Measurements from ENCODE around the gene PDE8B.
A peak's percentile ranks its signal among the peaks of the same experiment; 100 is the strongest.

The PDE8B gene

DNA sequence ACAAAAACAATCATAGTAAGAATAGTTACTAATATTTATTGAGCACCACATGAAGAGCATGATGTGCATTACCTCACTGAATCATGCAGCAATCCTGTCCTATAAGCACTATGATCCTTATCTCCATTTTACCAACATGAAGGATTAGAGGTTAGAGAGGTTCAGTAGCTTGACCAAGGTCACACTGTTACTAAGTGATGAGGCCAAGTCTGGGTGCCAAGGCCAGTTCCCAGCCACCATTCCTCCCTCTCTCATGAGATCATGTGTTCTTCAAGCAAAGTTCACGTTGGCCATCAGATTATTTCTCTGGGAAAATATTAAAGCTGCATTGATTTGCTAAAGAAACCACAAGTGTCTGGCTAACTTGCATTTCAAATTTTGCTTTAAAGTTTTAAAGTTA, 31.0 kb downstream of the PDE8B start:
- DNase-seq (ENCODE audit: insufficient read length, low spot score), result no peak
- FAIRE-seq, result no peak
- TF ChIP-seq POLR2AphosphoS5 (IDR thresholded peaks at IDR 0.05; ENCODE audit: low read depth, low read length), result no peak
- no peak for TF ChIP-seq POU2F2 (IDR thresholded peaks at IDR 0.05; ENCODE audit: low read depth, low read length)
- TF ChIP-seq SPI1 (IDR thresholded peaks at IDR 0.05; ENCODE audit: low read depth, low read length), result no peak
- TF ChIP-seq POLR2A (IDR thresholded peaks at IDR 0.05; ENCODE audit: low read depth, low read length), result no peak
- TF ChIP-seq PAX5 (IDR thresholded peaks at IDR 0.05; ENCODE audit: insufficient read depth, low read length, severe bottlenecking), result no peak
- no peak for TF ChIP-seq TAF1 (IDR thresholded peaks at IDR 0.05; ENCODE audit: low read depth, low read length)

DNA sequence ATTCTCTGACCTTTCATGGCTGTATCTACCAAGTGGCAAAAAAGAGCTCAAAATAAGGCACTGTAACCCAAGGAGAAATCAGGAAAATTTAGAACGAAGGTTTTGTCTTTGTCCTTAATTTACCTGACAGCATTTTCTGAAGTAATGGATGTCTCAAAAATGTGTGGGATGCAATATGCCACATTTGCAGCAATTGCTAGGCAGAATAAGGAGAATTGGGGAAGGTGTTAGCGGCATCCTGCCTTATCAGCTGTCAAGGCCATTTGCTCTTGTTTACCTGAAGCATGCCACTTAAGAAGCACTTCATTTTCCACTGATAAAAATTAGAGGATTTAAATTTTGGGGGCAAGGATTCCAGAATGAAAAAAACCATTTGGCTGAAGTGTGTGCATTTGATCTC, 39.0 kb downstream of the PDE8B start:
- DNase-seq (ENCODE audit: insufficient read length, low spot score), result no peak

DNA sequence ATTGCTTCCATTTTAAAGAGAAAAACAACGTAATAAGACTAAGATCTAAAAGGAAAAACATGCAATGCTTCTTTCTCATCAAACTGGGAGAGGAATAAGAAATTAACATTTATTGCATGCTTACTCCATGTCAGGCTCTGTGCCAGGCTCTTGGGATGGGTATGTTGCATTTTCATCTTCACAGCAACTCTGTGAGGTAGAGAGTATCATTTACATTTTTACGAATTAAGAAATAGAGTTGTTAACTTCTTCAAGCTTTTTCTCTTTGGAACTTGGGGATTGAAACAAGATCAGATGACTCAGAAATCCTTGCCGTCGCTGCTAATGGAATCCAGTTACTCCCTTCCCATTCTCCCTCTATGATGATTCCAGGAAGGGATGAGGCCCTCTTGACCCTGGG, 39.5 kb downstream of the PDE8B start:
- no peak for DNase-seq (ENCODE audit: insufficient read length, low spot score)
- TF ChIP-seq SPI1 (IDR thresholded peaks at IDR 0.05; ENCODE audit: low read depth, low read length), result no peak
- TF ChIP-seq PAX5 (IDR thresholded peaks at IDR 0.05; ENCODE audit: insufficient read depth, low read length, severe bottlenecking), result no peak
- TF ChIP-seq POLR2A (IDR thresholded peaks at IDR 0.05; ENCODE audit: low read depth, low read length), result no peak
- no peak for TF ChIP-seq POU2F2 (IDR thresholded peaks at IDR 0.05; ENCODE audit: low read depth, low read length)
- no peak for TF ChIP-seq POLR2AphosphoS5 (IDR thresholded peaks at IDR 0.05; ENCODE audit: low read depth, low read length)
- no peak for TF ChIP-seq TAF1 (IDR thresholded peaks at IDR 0.05; ENCODE audit: low read depth, low read length)
- no peak for FAIRE-seq

More for the DNA sequence above, 39.0 kb downstream of the PDE8B start:
- TF ChIP-seq POLR2A (IDR thresholded peaks at IDR 0.05; ENCODE audit: low read depth, low read length), result no peak
- TF ChIP-seq TAF1 (IDR thresholded peaks at IDR 0.05; ENCODE audit: low read depth, low read length), result no peak
- no peak for TF ChIP-seq PAX5 (IDR thresholded peaks at IDR 0.05; ENCODE audit: insufficient read depth, low read length, severe bottlenecking)
- no peak for TF ChIP-seq SPI1 (IDR thresholded peaks at IDR 0.05; ENCODE audit: low read depth, low read length)
- TF ChIP-seq POLR2AphosphoS5 (IDR thresholded peaks at IDR 0.05; ENCODE audit: low read depth, low read length), result no peak
- TF ChIP-seq POU2F2 (IDR thresholded peaks at IDR 0.05; ENCODE audit: low read depth, low read length), result no peak
- no peak for FAIRE-seq

DNA sequence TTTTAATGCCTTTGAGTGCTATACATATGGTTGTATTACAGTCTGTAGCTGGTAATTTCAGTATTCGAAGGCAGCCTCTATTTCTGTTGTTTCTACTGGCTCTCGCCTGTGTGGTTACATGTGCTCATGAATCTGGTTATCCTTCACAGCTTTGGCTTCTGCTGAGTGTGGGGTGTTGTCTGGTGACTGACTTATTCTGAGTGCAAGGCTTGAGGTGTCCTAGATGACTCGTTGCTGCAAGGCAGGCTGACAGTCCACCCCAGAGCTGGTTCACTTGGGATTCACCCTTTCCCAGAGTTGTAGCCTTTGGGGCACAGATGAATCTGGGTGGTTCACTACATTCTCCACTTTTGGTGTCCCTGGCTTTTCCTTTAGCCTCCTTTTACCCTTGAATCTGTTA, 41.4 kb downstream of the PDE8B start:
- FAIRE-seq (no peak), DNase-seq (ENCODE audit: insufficient read length, low spot score) (no peak)
- TF ChIP-seq POU2F2 (IDR thresholded peaks at IDR 0.05; ENCODE audit: low read depth, low read length), result no peak
- no peak for TF ChIP-seq POLR2AphosphoS5 (IDR thresholded peaks at IDR 0.05; ENCODE audit: low read depth, low read length)
- TF ChIP-seq SPI1 (IDR thresholded peaks at IDR 0.05; ENCODE audit: low read depth, low read length), result no peak
- no peak for TF ChIP-seq POLR2A (IDR thresholded peaks at IDR 0.05; ENCODE audit: low read depth, low read length)
- no peak for TF ChIP-seq TAF1 (IDR thresholded peaks at IDR 0.05; ENCODE audit: low read depth, low read length)
- no peak for TF ChIP-seq PAX5 (IDR thresholded peaks at IDR 0.05; ENCODE audit: insufficient read depth, low read length, severe bottlenecking)

DNA sequence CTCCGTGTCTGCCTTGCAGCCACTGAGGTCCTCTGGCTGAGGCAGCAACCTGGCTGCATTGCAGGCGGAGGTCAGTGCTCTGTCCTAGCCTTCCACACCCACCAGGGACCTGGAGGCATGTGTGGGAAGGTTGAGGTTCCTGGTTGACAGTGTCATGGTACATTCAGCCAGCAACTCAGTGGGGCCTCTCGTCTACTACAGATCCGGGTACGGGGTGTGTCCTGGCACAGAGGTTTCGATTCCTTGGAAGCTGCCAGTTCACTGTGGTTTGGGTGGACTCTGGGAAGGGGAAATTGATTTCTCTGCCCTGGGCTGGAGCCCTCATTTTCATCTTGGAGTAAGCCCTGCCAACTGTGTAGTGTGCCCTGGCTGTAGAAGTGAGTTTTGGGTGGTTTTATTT, 45.1 kb downstream of the PDE8B start:
- no peak for TF ChIP-seq PAX5 (IDR thresholded peaks at IDR 0.05; ENCODE audit: insufficient read depth, low read length, severe bottlenecking)
- TF ChIP-seq SPI1 (IDR thresholded peaks at IDR 0.05; ENCODE audit: low read depth, low read length), result no peak
- DNase-seq (ENCODE audit: insufficient read length, low spot score) (no peak), FAIRE-seq (no peak)

DNA sequence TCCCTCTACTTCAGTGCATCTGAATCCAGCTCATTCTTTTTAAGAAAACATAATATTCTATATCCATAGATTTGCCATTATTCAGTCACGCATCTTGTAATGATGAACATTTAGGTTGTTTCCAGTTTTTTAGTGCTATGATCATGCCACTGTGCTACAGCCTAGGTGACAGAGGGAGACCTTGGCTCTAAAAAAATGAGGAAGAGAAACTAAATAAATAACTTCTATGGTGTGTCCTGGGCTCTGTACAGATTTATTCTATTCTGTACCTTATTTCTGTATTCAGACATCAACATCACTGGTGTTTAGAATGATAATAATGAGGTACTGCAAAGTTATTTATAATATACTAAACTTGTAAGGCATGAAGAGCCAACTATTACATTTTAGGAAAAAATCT, 45.9 kb downstream of the PDE8B start:
- FAIRE-seq (no peak), DNase-seq (ENCODE audit: insufficient read length, low spot score) (no peak)
- TF ChIP-seq POLR2A (IDR thresholded peaks at IDR 0.05; ENCODE audit: low read depth, low read length), result no peak
- TF ChIP-seq SPI1 (IDR thresholded peaks at IDR 0.05; ENCODE audit: low read depth, low read length), result peak; percentile 76
- no peak for TF ChIP-seq POU2F2 (IDR thresholded peaks at IDR 0.05; ENCODE audit: low read depth, low read length)
- TF ChIP-seq POLR2AphosphoS5 (IDR thresholded peaks at IDR 0.05; ENCODE audit: low read depth, low read length), result no peak
- TF ChIP-seq PAX5 (IDR thresholded peaks at IDR 0.05; ENCODE audit: insufficient read depth, low read length, severe bottlenecking), result no peak

DNA sequence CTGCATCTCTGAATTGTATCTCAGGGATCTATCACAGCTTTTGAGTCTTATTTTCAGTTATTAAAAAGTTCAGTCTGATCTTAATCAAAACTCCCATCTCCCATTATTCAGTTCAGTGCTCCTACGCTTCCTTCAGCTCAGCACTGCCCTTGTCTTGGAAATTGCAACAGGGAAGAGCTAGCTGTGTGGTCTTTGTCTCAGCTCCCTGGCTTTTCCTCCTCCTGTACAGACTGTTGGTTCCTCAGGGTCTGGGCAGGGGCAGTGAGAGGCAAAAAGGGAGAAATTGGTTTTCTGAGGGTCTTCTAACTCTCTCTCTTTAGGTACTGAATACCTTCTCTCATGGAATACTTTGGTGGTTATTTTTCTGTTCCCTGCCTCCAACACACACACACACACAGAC, 48.2 kb downstream of the PDE8B start:
- FAIRE-seq (no peak), DNase-seq (ENCODE audit: insufficient read length, low spot score) (no peak)
- TF ChIP-seq PAX5 (IDR thresholded peaks at IDR 0.05; ENCODE audit: insufficient read depth, low read length, severe bottlenecking), result no peak
- TF ChIP-seq POU2F2 (IDR thresholded peaks at IDR 0.05; ENCODE audit: low read depth, low read length), result no peak
- no peak for TF ChIP-seq TAF1 (IDR thresholded peaks at IDR 0.05; ENCODE audit: low read depth, low read length)
- no peak for TF ChIP-seq POLR2A (IDR thresholded peaks at IDR 0.05; ENCODE audit: low read depth, low read length)
- no peak for TF ChIP-seq SPI1 (IDR thresholded peaks at IDR 0.05; ENCODE audit: low read depth, low read length)
- TF ChIP-seq POLR2AphosphoS5 (IDR thresholded peaks at IDR 0.05; ENCODE audit: low read depth, low read length), result no peak

DNA sequence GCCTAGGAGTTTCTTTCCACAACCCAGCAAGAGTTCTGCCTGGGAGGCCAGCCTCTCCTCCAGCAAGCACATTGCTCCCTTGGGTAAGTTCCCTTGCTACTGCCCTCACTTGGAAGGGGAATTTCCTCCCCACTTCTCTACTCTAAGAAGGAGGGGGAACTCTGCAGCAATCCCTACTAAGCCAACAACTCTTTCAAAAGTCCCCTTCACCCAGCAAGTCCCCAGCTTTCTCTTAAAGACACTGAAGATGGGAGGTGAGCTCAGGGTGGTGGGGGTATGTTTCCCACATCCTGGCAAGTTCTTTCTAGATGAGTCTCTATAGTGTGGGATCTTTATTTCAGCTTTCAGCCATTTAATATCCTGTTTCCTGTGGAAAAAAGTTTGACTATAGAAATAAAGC, 49.0 kb downstream of the PDE8B start:
- 0 out of 2 replicates have a peak, but pooled peaks have one; percentile 18 for TF ChIP-seq SPI1 (IDR thresholded peaks at IDR 0.05; ENCODE audit: low read depth, low read length)
- no peak for TF ChIP-seq PAX5 (IDR thresholded peaks at IDR 0.05; ENCODE audit: insufficient read depth, low read length, severe bottlenecking)
- no peak for TF ChIP-seq POLR2A (IDR thresholded peaks at IDR 0.05; ENCODE audit: low read depth, low read length)
- TF ChIP-seq TAF1 (IDR thresholded peaks at IDR 0.05; ENCODE audit: low read depth, low read length), result no peak
- no peak for TF ChIP-seq POLR2AphosphoS5 (IDR thresholded peaks at IDR 0.05; ENCODE audit: low read depth, low read length)
- TF ChIP-seq POU2F2 (IDR thresholded peaks at IDR 0.05; ENCODE audit: low read depth, low read length), result no peak
- DNase-seq (ENCODE audit: insufficient read length, low spot score), result no peak
- FAIRE-seq, result no peak

DNA sequence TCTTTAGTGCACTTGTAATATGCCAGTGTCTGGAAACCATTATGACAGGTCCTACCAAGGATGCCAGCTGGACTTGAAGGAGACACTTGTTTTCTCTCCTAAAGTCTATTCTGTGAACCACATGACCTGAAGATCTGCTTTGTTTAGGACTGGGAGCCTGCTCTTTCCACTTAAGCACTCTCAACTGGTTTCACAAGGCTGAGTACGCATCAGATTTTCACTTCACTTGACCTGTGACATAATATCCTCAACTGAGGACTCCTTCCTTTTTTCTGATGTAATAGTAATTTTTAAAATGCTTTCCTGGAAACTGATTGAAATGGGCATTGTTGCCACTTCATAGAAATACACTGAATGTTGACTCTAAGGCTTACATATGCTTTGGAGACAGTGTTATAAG, 52.2 kb downstream of the PDE8B start:
- DNase-seq (ENCODE audit: insufficient read length, low spot score), result no peak
- no peak for TF ChIP-seq TAF1 (IDR thresholded peaks at IDR 0.05; ENCODE audit: low read depth, low read length)
- no peak for TF ChIP-seq PAX5 (IDR thresholded peaks at IDR 0.05; ENCODE audit: insufficient read depth, low read length, severe bottlenecking)
- no peak for TF ChIP-seq SPI1 (IDR thresholded peaks at IDR 0.05; ENCODE audit: low read depth, low read length)
- no peak for TF ChIP-seq POU2F2 (IDR thresholded peaks at IDR 0.05; ENCODE audit: low read depth, low read length)
- no peak for TF ChIP-seq POLR2A (IDR thresholded peaks at IDR 0.05; ENCODE audit: low read depth, low read length)
- TF ChIP-seq POLR2AphosphoS5 (IDR thresholded peaks at IDR 0.05; ENCODE audit: low read depth, low read length), result no peak
- FAIRE-seq, result no peak

DNA sequence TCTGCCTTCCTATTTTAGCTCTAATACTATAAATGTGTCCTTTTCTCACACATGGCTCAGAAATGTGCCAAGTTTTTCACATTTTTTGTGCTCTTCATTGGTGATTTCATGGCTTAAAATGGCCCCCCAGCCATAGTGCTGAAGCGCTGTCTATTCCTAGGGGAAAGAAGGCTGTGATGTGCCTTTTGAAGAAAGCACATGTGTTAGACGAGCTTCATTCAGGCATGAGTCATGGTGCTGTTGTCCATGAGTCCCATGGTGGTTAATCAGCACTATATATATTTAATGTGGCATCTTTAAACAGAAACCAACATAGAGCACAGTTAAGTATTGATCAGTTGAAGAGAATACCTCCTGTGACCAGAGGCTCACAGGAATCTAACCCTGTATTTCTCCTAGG, 55.8 kb downstream of the PDE8B start:
- DNase-seq (ENCODE audit: insufficient read length, low spot score), result no peak
- TF ChIP-seq POLR2AphosphoS5 (IDR thresholded peaks at IDR 0.05; ENCODE audit: low read depth, low read length) (no peak), SPI1 (IDR thresholded peaks at IDR 0.05; ENCODE audit: low read depth, low read length) (no peak), POLR2A (IDR thresholded peaks at IDR 0.05; ENCODE audit: low read depth, low read length) (no peak), PAX5 (IDR thresholded peaks at IDR 0.05; ENCODE audit: insufficient read depth, low read length, severe bottlenecking) (no peak), TAF1 (IDR thresholded peaks at IDR 0.05; ENCODE audit: low read depth, low read length) (no peak), POU2F2 (IDR thresholded peaks at IDR 0.05; ENCODE audit: low read depth, low read length) (no peak)
- no peak for FAIRE-seq

Measured in GM12891 (cell line).